SW480 (cell line): Measurements from ENCODE around the gene BEAN1.

ENCODE experiments used
- DNase-seq: peaks from one replicate; pipeline ENCODE4 v3.0.0-alpha.2; 2016; ENCODE audit warnings: low spot score

Gene BEAN1

DNA sequence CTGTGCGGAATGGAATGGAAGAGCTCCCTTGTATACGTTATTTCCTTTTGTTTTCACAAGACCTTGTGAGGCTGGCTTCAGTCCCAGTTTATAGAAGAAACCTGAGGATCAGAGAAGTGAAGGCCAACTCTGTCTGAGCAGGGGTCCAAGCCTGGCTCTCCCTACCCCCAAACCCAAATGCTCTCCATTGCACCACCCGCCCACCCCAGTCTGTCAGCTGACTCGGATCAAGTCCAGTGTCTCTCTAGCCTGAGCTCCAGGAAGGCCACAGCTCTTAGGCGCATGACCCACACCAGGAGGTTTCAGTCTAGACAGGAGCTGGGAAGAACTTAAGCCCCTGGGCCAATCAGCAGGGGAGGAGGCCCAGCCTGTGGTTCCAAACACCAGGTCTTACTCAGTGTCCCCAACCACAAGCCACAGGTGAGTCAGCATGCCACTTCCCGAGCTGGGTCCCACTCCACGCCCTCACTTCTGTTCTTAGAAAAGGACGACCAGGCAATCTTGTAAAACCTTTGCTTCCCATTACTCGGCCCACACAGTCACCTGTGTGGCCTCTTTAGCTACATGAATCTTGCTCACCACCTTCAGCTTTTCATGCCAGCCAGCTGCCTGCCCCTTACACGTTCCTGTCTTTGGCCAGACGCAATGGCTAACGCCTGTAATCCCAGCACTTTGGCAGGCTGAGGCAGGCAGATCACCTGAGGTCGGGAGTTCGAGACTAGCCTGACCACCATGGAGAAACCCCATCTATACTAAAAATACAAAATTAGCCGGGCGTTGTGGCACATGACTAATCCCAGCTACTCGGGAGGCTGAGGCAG, 95.1 kb downstream of the BEAN1 start:
- peak; percentile 87 for DNase-seq

DNA sequence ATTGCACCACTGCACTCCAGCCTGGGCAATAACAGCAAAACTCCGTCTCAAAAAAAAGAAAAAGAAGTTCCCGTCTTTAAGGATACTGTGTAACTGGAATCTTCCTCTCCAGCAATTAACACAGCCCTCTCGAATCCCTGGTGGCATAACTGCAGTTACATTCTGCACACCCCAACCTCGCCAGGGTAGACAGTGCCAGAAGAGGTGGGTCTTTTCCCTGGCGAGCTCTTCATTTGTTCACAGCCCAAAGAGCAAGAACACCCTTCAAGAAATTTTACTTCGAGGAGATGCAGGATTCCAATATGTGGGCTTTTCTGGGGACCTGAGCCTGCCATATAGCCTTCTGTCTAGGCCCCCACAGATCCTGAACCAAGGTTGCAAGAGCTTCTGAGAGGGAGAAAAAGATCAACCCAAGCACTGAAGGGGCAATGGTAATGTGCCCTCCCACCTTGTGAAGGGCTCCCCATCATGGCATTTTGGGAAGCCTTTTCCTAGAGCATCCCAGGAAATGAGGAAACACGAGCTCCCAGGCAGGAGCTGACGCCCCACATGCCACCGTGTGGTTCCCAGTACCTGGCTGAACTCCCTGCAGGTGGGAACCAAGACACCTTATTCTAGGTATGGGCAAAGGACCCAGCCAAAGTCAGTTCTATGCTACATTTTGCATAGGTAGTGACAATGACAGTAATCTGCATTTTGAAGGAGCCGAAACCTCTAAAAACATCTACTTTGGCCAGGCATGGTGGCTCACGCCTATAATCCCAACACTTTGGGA, 95.9 kb downstream of the BEAN1 start:
- DNase-seq: no peak

DNA sequence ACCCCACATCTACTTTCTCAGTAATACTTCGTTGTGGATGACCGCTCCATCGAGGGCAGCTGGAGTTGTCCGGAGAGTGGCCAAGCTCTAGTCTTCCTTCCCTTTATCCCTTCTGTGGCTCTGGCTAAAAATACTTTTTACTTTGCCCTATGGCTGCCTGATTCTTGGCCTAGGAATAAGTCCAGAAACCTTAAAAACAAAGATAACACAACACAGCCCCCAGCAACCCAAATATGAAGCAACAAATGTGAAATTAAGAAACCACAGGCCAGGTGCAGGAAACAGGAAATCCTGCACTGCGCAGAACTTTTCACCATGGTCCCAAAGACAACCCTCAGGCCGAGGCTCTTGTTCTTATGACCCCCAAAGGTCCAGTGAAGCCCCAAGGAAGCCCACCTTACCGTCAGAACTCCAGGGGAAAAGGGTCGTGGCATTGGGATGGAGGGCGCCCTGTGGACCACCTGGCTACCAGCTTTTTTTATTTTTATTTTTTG, 96.8 kb downstream of the BEAN1 start:
- DNase-seq: no peak

DNA sequence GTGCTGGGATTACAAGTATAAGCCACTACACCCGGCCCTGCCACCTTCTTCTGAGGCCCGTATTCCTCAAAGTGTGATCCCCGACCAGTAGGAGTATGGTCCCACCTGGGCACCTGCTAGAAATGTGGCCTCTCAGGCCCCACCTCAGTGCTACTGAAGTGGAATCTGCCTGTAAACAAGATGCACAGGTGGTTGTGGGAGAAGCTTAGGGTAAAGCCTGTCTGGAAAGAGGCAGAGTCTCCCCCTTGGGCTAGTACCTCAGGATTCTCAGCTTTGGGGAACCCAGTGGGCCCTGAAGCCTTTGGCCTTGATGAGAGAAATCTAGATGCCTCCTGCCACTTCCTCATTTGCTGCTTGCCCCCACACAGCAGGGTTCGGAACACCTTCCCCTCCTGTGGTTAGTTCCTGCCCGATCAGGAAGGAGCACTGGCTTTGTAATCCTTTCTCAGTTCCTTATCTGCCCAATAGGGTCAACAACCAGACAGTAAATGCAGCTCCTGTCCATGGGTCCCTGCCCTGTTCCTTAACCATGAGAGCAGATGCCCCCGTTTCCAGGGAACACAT, 97.6 kb downstream of the BEAN1 start:
- DNase-seq: no peak

DNA sequence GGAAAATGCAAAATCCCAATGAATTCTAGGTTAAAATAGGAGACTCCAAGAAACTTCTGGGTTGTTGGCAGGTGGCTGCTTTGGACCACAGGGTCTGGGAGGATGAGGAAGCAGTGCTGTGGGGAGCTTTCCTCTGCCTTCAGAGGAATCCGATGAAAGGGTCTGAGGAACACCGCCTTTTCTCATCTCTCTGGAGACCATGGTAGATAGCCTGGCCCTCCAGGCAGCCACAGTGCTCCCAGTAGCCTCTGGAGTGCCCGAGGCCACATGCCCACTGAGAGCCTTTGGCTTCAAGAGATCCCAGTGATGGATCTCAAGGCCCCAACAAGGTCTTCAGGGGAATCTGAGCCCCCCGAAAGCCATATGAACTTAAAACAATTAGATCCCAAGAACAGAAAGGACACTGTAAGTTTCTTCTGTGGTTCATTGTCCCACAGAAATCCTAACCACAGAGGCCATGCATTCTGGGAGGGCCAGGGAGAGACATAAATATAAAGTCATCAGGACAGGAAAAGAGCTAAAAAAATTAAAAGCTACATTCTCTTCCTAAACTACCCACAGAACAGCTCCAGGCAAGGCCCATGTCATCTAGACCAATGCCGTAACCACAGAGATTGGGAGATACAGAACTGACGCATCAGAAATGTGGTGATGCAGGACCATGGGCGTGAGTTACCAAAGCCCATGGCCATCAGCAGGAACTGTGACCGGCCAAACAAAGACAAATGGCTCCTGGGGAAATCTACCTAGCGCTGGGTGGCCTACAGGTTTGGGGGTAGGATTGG, 98.5 kb downstream of the BEAN1 start:
- DNase-seq: no peak

DNA sequence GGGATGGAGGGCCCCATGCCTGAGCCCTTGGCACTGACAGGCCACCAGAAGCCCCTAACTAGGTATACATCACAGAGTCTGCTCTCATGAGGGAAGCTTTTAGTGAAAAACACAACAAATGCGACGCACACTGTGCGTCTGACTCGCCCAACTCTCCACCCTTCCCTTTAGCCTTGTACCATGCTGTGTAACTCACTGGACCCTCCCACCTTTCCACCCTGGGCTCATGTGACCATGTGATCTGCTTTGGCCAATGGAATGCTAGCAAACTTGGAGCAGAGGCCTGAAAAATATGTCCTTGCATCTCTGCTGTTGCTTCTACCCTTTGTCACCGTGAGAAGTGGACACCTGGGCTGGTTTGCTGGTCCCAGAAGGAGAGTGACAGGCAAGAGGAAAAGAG, 101.2 kb downstream of the BEAN1 start:
- DNase-seq: no peak

DNA sequence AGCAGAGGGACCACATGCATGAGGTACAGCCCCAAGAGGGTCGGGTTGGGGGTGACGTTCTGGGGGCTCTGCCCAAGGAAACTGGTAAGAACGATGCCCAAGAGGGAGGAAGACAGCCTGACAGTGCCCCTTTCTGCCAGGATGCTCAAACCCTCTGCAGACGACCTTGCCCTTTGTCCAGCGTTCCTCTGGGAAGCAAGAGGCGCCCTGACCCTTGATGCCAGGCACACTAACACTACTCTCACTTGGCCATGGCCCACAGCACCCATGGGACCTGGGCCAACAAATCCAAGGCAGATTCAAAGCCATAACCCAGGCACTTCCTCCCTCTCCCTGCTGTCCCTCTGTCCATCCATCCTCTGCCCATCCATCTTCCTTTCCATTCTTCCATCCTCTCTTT, 102.4 kb downstream of the BEAN1 start:
- DNase-seq: no peak
